Immature natural killer cell (primary cell): Measurements from ENCODE around the gene FADS1. TPM values are rescaled to one million over a fixed set of nuclear protein-coding genes. Genes with fewer than 3 reads are reported as not detected.

ENCODE experiments used
- DNase-seq, 3 donors: peaks; one replicate each; pipeline ENCODE4 v3.0.0; 2022; ENCODE audit warnings: mixed read lengths in 1 of 3
- H3K27ac Mint-ChIP-seq, 6 donors: one replicate each; pipeline ENCODE4 v1.8.0; 2020; ENCODE audit warnings: mixed read lengths in 6 of 6, mild to moderate bottlenecking in 5 of 6, inconsistent platforms in 4 of 6, moderate library complexity in 3 of 6
- H3K27me3 Mint-ChIP-seq, 3 donors: one replicate each; pipeline ENCODE4 v1.8.0; 2020 to 2021; ENCODE audit warnings: low read depth in 3 of 3, mild to moderate bottlenecking in 3 of 3, mixed read lengths in 3 of 3, moderate library complexity in 3 of 3, inconsistent platforms in 1 of 3
- H3K36me3 Mint-ChIP-seq, 3 donors: one replicate each; pipeline ENCODE4 v1.8.0; 2020; ENCODE audit warnings: mixed read lengths in 3 of 3, inconsistent platforms in 2 of 3, mild to moderate bottlenecking in 2 of 3
- H3K4me1 Mint-ChIP-seq, 2 donors: one replicate each; pipeline ENCODE4 v1.8.0; 2020; ENCODE audit warnings: inconsistent platforms in 2 of 2, mild to moderate bottlenecking in 2 of 2, mixed read lengths in 2 of 2, moderate library complexity in 1 of 2
- H3K4me3 Mint-ChIP-seq, 5 donors: one replicate each; pipeline ENCODE4 v1.8.0; 2020; ENCODE audit warnings: mild to moderate bottlenecking in 5 of 5, mixed read lengths in 5 of 5, inconsistent platforms in 3 of 5, moderate library complexity in 3 of 5
- H3K9me3 Mint-ChIP-seq, 6 donors: one replicate each; pipeline ENCODE4 v1.8.0; 2020; ENCODE audit warnings: mild to moderate bottlenecking in 6 of 6, mixed read lengths in 6 of 6, inconsistent platforms in 4 of 6, moderate library complexity in 3 of 6
- polyA plus RNA-seq, 3 donors: library from polyadenylated mRNA; unstranded; fragments of 300-500 nt; fragmentation: Illumina TruSeq; gene quantifications; one replicate each; pipeline ENCODE4 v1.2.3, GENCODE V29; 2021

Gene FADS1
- polyA plus RNA-seq: 10 to 100 TPM; 11.5 to 18.7 (median 17.7) TPM

GRCh38 chr11:61816736-61817455 lies at the start of gene FADS1:
FADS1 (minus strand) TSS chr11:61817003; CDS start chr11:61816929, 74 bp downstream.
- Mint-ChIP-seq H3K9me3 (no peaks in the 10 kb centered on the region), H3K36me3 (peaks cover 0 to 2% (median 0%) of the 10 kb centered on the region in 3 donors), H3K4me3 (peak within 1 kb of the TSS; percentile 89 to 96 (median 95)), H3K4me1 (peaks cover 13 to 22% of the 10 kb centered on the region in 2 donors), H3K27ac (peak within 1 kb of the TSS; percentile 48 to 93 (median 86)), H3K27me3 (peaks cover 3 to 4% (median 4%) of the 10 kb centered on the region in 3 donors)
- peak; percentile 77 to 78 (median 78) for DNase-seq

- no peak overlapping the region for H3K27ac Mint-ChIP-seq
These were observed 49.6 kb upstream of the FADS1 start for GRCh38 chr11:61866231-61866957.

GRCh38 chr11:61864814-61865775 lies 48.3 kb upstream of the FADS1 start:
- Mint-ChIP-seq H3K27me3 (no peaks in the 10 kb centered on the region), H3K4me3 (no peak overlapping the region), H3K27ac (no peak overlapping the region), H3K36me3 (peaks cover 0 to 10% (median 4%) of the 10 kb centered on the region in 3 donors), H3K4me1 (no peaks in the 10 kb centered on the region), H3K9me3 (no peaks in the 10 kb centered on the region)
- DNase-seq: no peak

More at GRCh38 chr11:61866231-61866957, 49.6 kb upstream of the FADS1 start:
- Mint-ChIP-seq H3K4me1 (peaks cover 6 to 7% of the 10 kb centered on the region in 2 donors), H3K4me3 (no peak overlapping the region), H3K9me3 (no peaks in the 10 kb centered on the region), H3K36me3 (peaks cover 0 to 10% (median 0%) of the 10 kb centered on the region in 3 donors), H3K27me3 (peaks cover 0 to 1% (median 0%) of the 10 kb centered on the region in 3 donors)
- no peak for DNase-seq

- H3K27ac Mint-ChIP-seq: no peak overlapping the region
- no peaks in the 10 kb centered on the region for H3K27me3 Mint-ChIP-seq
- no peaks in the 10 kb centered on the region for H3K4me1 Mint-ChIP-seq
- H3K9me3 Mint-ChIP-seq: no peaks in the 10 kb centered on the region
- peaks cover 3 to 17% (median 7%) of the 10 kb centered on the region in 3 donors for H3K36me3 Mint-ChIP-seq
- no peak for DNase-seq
- no peak overlapping the region for H3K4me3 Mint-ChIP-seq
These were observed 46.8 kb upstream of the FADS1 start for GRCh38 chr11:61863548-61864081.

GRCh38 chr11:61862714-61863547 lies 46.1 kb upstream of the FADS1 start:
- H3K27me3 Mint-ChIP-seq: no peaks in the 10 kb centered on the region
- no peak for DNase-seq
- no peaks in the 10 kb centered on the region for H3K9me3 Mint-ChIP-seq
- H3K4me1 Mint-ChIP-seq: no peaks in the 10 kb centered on the region
- no peak overlapping the region for H3K4me3 Mint-ChIP-seq
- peaks cover 3 to 17% (median 7%) of the 10 kb centered on the region in 3 donors for H3K36me3 Mint-ChIP-seq
- no peak overlapping the region for H3K27ac Mint-ChIP-seq

- Mint-ChIP-seq H3K9me3 (no peaks in the 10 kb centered on the region), H3K27me3 (no peaks in the 10 kb centered on the region), H3K27ac (peak overlapping the region in 1 of 6 donors; percentile 59), H3K4me3 (no peak overlapping the region), H3K4me1 (no peaks in the 10 kb centered on the region), H3K36me3 (peaks cover 3 to 17% (median 7%) of the 10 kb centered on the region in 3 donors)
- DNase-seq: no peak
These were observed 44.8 kb upstream of the FADS1 start for GRCh38 chr11:61861634-61862033.

GRCh38 chr11:61860054-61860903 lies 43.5 kb upstream of the FADS1 start:
- Mint-ChIP-seq H3K36me3 (peaks cover 3 to 13% (median 7%) of the 10 kb centered on the region in 3 donors), H3K27ac (peak overlapping the region in 1 of 6 donors; percentile 10), H3K4me3 (no peak overlapping the region), H3K27me3 (no peaks in the 10 kb centered on the region), H3K9me3 (no peaks in the 10 kb centered on the region), H3K4me1 (no peaks in the 10 kb centered on the region)
- DNase-seq: no peak

- H3K27me3 Mint-ChIP-seq: peaks cover 0 to 2% (median 0%) of the 10 kb centered on the region in 3 donors
- H3K36me3 Mint-ChIP-seq: peaks cover 3 to 23% (median 11%) of the 10 kb centered on the region in 3 donors
- no peaks in the 10 kb centered on the region for H3K9me3 Mint-ChIP-seq
- no peak for DNase-seq
- peaks cover 0 to 1% of the 10 kb centered on the region in 2 donors for H3K4me1 Mint-ChIP-seq
- no peak overlapping the region for H3K4me3 Mint-ChIP-seq
- peak overlapping the region in 1 of 6 donors; percentile 49 for H3K27ac Mint-ChIP-seq
These were observed 39.3 kb upstream of the FADS1 start for GRCh38 chr11:61855939-61856680.

- DNase-seq: no peak
- Mint-ChIP-seq H3K9me3 (no peaks in the 10 kb centered on the region), H3K4me3 (no peak overlapping the region), H3K27me3 (peaks cover 0 to 2% (median 0%) of the 10 kb centered on the region in 3 donors), H3K27ac (no peak overlapping the region), H3K36me3 (peaks cover 3 to 23% (median 12%) of the 10 kb centered on the region in 3 donors), H3K4me1 (peaks cover 0 to 1% of the 10 kb centered on the region in 2 donors)
These were observed 38.3 kb upstream of the FADS1 start for GRCh38 chr11:61854966-61855714.

- Mint-ChIP-seq H3K27me3 (peaks cover 0 to 2% (median 0%) of the 10 kb centered on the region in 3 donors), H3K27ac (no peak overlapping the region), H3K4me3 (no peak overlapping the region), H3K4me1 (peaks cover 0 to 1% of the 10 kb centered on the region in 2 donors), H3K9me3 (no peaks in the 10 kb centered on the region), H3K36me3 (peaks cover 1 to 18% (median 14%) of the 10 kb centered on the region in 3 donors)
- no peak for DNase-seq
These were observed 37.5 kb upstream of the FADS1 start for GRCh38 chr11:61854206-61854895.
